PC-9 (cell line): Measurements from ENCODE around the gene ITIH3. TPM values are rescaled to one million over a fixed set of nuclear protein-coding genes. Genes with fewer than 3 reads are reported as not detected.

Experiments
- BruUV-seq: library from RNA; stranded (reverse); fragments of 400-500 nt; replicated peaks from 2 replicates; lab custom pipeline; 2021; lab: Mats Ljungman, UMichigan
- CTCF ChIA-PET: fragments of 300-600 bp; sonication (Branson Sonifier 250); formaldehyde crosslinking; loops from one replicate; lab custom pipeline; 2022; ENCODE audit warnings: antibody characterized with exemption; lab: Charles Lee
- POLR2A ChIA-PET: fragments of 300-600 bp; sonication (Branson Sonifier 250); formaldehyde crosslinking; loops from one replicate; lab custom pipeline; 2022; ENCODE audit warnings: antibody characterized with exemption; ENCODE audit not compliant: unreplicated experiment; lab: Charles Lee
- DNase-seq, 2 experiments: peaks; one replicate each; pipeline versions ENCODE4 v3.0.0 to v3.0.0-alpha.2; 2015 to 2022; ENCODE audit warnings: mixed read lengths in 1 of 2
- H2AFZ ChIP-seq: fragments of 200-600 bp; sonication (generic); 2 replicates; pipeline ENCODE4 v1.8.1; 2017; ENCODE audit warnings: antibody characterized with exemption
- H3F3A ChIP-seq: fragments of 200-600 bp; sonication (generic); 2 replicates; pipeline ENCODE4 v1.8.1; 2017; ENCODE audit warnings: antibody characterized with exemption, mild to moderate bottlenecking, low read depth; ENCODE audit not compliant: insufficient read depth
- H3K27ac ChIP-seq: fragments of 200-600 bp; sonication (generic); 2 replicates; pipeline ENCODE4 v1.6.1; 2016; ENCODE audit warnings: mixed run types
- H3K27me3 ChIP-seq: fragments of 200-600 bp; sonication (generic); 2 replicates; pipeline ENCODE4 v1.6.1; 2016; ENCODE audit warnings: low read depth, mixed run types; ENCODE audit not compliant: insufficient read depth
- H3K36me3 ChIP-seq: fragments of 200-600 bp; sonication (generic); 2 replicates; pipeline ENCODE4 v1.6.1; 2016; ENCODE audit warnings: low read depth, mixed run types
- H3K4me1 ChIP-seq: fragments of 200-600 bp; sonication (generic); replicated peaks from 2 replicates; pipeline ENCODE4 v1.6.1; 2016; ENCODE audit warnings: mixed run types; ENCODE audit not compliant: insufficient read depth
- H3K4me2 ChIP-seq: fragments of 200-600 bp; sonication (generic); 2 replicates; pipeline ENCODE4 v1.6.1; 2017; ENCODE audit warnings: mixed run types
- H3K4me3 ChIP-seq: fragments of 200-600 bp; sonication (generic); 2 replicates; pipeline ENCODE4 v1.6.1; 2016; ENCODE audit warnings: mixed run types
- H3K79me2 ChIP-seq: fragments of 200-600 bp; sonication (generic); 2 replicates; pipeline ENCODE4 v1.6.1; 2017; ENCODE audit warnings: low read depth, mixed run types
- H3K9me2 ChIP-seq: fragments of 200-600 bp; sonication (generic); 2 replicates; pipeline ENCODE4 v1.8.1; 2017; ENCODE audit warnings: mild to moderate bottlenecking; ENCODE audit not compliant: insufficient read depth
- H3K9me3 ChIP-seq: fragments of 200-600 bp; sonication (generic); 2 replicates; pipeline ENCODE4 v1.8.1; 2016; ENCODE audit warnings: low read depth; ENCODE audit not compliant: insufficient read depth
- H4K20me1 ChIP-seq: fragments of 200-600 bp; sonication (generic); 2 replicates; pipeline ENCODE4 v1.8.1; 2017; ENCODE audit not compliant: insufficient read depth
- EZH2 ChIP-seq: fragments of 200-600 bp; sonication (generic); IDR thresholded peaks from 2 replicates; pipeline ENCODE4 v1.8.0; 2017; ENCODE audit warnings: antibody characterized with exemption, low read depth
- intact Hi-C: fragments of 100-400 bp; cut with micrococcal nuclease; formaldehyde crosslinking; loops from one replicate; pipeline ENCODE4 v1.10.0; 2022; ENCODE audit not compliant: unreplicated experiment
- total RNA-seq: library from RNA; stranded (reverse); gene quantifications from 2 replicates; pipeline ENCODE4 v1.2.3, GENCODE V29; 2021
- TF ChIP-seq, protein P1 (sequence below): fragments of 200-600 bp; sonication (generic); conservative IDR thresholded peaks from 2 replicates; pipeline ENCODE4 v1.6.1; 2017; ENCODE audit warnings: mixed run types, antibody characterized with exemption, mild to moderate bottlenecking, moderate library complexity

ITIH3 gene
- total RNA-seq, 1 experiment from 2014 or later = not detected

DNA sequence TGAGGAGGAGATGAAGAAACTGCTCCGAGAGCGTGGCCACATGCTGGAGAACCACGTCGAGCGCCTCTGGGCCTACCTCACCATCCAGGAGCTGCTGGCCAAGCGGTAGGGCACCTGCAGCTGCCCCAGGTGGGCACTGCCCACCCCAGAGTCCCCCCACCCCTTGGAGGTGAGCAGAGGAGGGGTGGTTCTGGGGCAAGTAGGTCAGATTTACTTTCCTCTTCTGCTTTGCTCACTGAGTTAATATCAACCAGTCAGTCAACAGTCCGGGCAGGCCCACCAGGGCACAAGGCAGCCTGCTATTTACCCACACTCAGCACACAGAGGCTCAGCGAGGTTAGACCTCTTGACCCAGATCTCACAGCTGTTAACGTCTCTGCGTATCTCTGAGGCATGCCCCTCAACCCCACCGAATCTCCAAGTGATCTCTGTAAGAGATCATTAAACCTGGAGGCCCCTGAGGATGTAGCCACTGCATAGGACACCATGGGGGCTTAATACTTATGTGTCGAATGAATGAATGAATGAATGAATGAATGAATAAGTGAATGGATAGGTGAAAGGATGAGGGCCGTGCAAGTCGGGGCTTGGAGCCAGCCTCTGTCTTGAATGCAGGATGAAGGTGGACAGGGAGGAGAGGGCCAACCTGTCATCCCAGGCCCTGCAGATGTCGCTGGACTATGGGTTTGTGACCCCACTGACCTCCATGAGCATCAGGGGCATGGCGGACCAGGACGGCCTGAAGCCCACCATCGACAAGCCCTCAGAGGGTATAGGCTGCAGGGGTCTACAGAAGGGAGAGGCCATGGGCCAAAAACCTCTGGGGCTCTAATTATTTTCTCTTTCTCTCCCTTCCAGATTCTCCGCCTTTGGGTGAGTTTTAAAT lies 8.0 kb upstream of the ITIH3 start:
- TF ChIP-seq EZH2 = no peak
- TF ChIP-seq, protein P1, sequence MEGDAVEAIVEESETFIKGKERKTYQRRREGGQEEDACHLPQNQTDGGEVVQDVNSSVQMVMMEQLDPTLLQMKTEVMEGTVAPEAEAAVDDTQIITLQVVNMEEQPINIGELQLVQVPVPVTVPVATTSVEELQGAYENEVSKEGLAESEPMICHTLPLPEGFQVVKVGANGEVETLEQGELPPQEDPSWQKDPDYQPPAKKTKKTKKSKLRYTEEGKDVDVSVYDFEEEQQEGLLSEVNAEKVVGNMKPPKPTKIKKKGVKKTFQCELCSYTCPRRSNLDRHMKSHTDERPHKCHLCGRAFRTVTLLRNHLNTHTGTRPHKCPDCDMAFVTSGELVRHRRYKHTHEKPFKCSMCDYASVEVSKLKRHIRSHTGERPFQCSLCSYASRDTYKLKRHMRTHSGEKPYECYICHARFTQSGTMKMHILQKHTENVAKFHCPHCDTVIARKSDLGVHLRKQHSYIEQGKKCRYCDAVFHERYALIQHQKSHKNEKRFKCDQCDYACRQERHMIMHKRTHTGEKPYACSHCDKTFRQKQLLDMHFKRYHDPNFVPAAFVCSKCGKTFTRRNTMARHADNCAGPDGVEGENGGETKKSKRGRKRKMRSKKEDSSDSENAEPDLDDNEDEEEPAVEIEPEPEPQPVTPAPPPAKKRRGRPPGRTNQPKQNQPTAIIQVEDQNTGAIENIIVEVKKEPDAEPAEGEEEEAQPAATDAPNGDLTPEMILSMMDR = no peak
- ChIA-PET CTCF (no interaction called here), POLR2A (no interaction called here)

DNA sequence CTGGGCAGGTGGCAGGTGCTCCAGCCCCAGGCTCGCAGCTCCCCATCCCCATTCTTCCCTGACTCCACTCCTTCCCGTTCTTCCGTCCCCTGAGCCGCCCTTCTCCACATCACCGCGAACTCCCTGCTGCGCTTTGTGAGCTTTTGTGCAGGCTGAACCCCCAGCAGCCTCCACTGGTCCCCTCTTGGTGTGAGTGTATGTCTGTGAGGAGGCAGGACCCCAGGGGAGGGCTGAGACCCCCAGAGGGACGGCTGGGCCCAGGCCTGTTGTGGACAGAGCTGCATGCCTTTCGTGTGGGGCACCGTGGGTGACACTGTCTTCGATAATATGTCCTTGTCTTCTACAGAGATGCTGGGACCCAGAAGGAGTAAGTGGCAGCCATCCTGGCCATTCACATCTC lies 7.3 kb upstream of the ITIH3 start:
- Histone ChIP-seq H3F3A (no peaks in the 10 kb centered on the region), H3K9me3 (no peaks in the 10 kb centered on the region), H3K27ac (no peak overlapping the region), H4K20me1 (no peaks in the 10 kb centered on the region), H2AFZ (no peak overlapping the region), H3K4me3 (no peak overlapping the region), H3K27me3 (peaks cover 41% of the 10 kb centered on the region), H3K4me1 (no peaks in the 10 kb centered on the region), H3K36me3 (no peaks in the 10 kb centered on the region), H3K9me2 (no peaks in the 10 kb centered on the region), H3K4me2 (no peak overlapping the region), H3K79me2 (no peaks in the 10 kb centered on the region)
- ChIA-PET CTCF (no interaction called here), POLR2A (no interaction called here)
- intact Hi-C loops = no loop called here
- TF ChIP-seq, protein P1 = no peak
- TF ChIP-seq EZH2 = no peak
- DNase-seq = no peak
- BruUV-seq = no TSS peak

More for the DNA sequence above, 8.0 kb upstream of the ITIH3 start:
- no peaks in the 10 kb centered on the region for H3K4me1 ChIP-seq
- no peaks in the 10 kb centered on the region for H3K36me3 ChIP-seq
- H3K27me3 ChIP-seq = peaks cover 44% of the 10 kb centered on the region
- H3K9me2 ChIP-seq = no peaks in the 10 kb centered on the region
- H3K4me2 ChIP-seq = no peak overlapping the region
- H3K79me2 ChIP-seq = no peaks in the 10 kb centered on the region
- intact Hi-C loops = no loop called here
- no peak overlapping the region for H3K27ac ChIP-seq
- no peaks in the 10 kb centered on the region for H3F3A ChIP-seq
- BruUV-seq = no TSS peak
- H3K4me3 ChIP-seq = no peak overlapping the region
- no peaks in the 10 kb centered on the region for H4K20me1 ChIP-seq
- no peaks in the 10 kb centered on the region for H3K9me3 ChIP-seq
- DNase-seq = no peak
- H2AFZ ChIP-seq = no peak overlapping the region

DNA sequence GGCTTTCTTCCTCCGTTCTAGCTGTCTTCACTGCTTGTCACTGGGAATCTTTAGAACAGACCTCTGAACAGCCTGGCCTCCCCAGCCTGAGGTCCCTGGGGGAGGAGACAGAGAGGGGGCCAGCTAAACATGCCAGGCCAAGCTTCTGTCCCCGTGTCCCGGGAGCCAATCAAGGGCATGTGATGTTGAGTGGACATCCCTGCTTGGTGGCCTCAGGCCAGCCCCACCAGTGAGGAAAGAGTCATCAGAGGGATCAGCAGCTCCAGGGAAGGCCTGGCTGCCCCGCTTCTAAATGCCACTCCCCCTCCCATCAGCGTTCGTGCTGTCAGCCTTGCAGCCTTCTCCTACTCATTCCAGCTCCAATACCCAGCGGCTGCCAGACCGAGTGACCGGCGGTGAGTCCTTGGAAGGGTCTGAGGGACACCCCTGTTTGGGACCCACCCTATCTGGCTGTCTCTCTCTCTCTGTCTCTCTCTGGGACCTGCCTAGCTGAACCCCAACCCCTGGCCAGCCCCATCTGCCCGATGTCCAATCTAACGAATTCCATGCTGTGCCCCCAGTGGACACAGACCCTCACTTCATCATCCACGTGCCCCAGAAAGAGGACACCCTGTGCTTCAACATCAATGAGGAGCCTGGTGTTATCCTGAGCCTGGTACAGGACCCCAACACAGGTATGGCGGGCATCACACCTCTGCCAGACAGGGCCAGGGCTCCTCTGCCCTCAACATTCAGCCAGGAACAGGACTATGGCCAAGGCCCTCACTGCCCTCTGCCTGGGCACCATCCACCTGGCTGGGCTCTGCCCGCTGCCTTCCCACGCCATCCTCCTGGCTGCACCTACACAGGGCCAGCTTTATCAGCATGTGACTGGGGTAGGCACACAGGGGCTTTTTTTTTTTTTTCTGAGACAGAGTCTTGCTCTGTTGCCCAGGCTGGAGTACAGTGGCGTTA lies 6.6 kb upstream of the ITIH3 start:
- no peak overlapping the region for H3K27ac ChIP-seq
- TF ChIP-seq EZH2 = no peak
- TF ChIP-seq, protein P1 = no peak
- ChIA-PET POLR2A (interaction anchor here (0.5 kb wide), 1 partner anchor 146 kb away, joined by 26 read pairs; no protein-coding TSS in a partner anchor), CTCF (no interaction called here)
- H3K9me3 ChIP-seq = no peaks in the 10 kb centered on the region
- no peaks in the 10 kb centered on the region for H4K20me1 ChIP-seq
- H3F3A ChIP-seq = no peaks in the 10 kb centered on the region
- no peaks in the 10 kb centered on the region for H3K36me3 ChIP-seq
- H3K27me3 ChIP-seq = peaks cover 37% of the 10 kb centered on the region
- no peak for DNase-seq
- no peaks in the 10 kb centered on the region for H3K4me1 ChIP-seq
- no TSS peak for BruUV-seq
- no peak overlapping the region for H2AFZ ChIP-seq
- H3K4me3 ChIP-seq = no peak overlapping the region
- H3K9me2 ChIP-seq = no peaks in the 10 kb centered on the region
- H3K79me2 ChIP-seq = no peaks in the 10 kb centered on the region
- H3K4me2 ChIP-seq = no peak overlapping the region
- intact Hi-C loops = no loop called here
